ENCODE measurements around the gene TJAP1.
"Not testable (repeated sequence)": the region's sequence is repeated elsewhere in the genome, so short reads cannot be mapped to it uniquely, and the experiment has no call there.

DNA sequence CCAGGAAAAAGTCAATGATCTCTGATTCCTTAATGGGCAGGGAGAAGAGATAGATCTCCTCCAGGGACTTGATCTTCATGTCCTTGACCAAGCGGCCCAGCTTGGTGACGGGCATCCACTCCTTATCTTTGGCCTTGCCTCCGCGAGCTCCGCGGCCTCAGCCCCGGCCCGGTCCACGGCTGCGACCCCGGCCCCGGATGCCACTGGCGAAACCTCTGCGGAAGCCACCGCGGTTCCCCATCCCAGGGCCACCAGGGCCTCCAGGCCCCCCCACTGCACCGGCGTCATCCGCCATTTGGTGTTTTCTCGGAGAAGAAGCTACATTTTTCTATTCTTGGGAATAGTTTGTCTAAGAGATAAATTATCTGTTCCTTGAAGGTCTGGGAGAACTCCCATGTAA lies 62.0 kb downstream of the TJAP1 start:
- TF ChIP-seq, protein P1, sequence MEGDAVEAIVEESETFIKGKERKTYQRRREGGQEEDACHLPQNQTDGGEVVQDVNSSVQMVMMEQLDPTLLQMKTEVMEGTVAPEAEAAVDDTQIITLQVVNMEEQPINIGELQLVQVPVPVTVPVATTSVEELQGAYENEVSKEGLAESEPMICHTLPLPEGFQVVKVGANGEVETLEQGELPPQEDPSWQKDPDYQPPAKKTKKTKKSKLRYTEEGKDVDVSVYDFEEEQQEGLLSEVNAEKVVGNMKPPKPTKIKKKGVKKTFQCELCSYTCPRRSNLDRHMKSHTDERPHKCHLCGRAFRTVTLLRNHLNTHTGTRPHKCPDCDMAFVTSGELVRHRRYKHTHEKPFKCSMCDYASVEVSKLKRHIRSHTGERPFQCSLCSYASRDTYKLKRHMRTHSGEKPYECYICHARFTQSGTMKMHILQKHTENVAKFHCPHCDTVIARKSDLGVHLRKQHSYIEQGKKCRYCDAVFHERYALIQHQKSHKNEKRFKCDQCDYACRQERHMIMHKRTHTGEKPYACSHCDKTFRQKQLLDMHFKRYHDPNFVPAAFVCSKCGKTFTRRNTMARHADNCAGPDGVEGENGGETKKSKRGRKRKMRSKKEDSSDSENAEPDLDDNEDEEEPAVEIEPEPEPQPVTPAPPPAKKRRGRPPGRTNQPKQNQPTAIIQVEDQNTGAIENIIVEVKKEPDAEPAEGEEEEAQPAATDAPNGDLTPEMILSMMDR (optimal IDR thresholded peaks at IDR 0.05 in 1 of 3, IDR thresholded peaks at IDR 0.05 in 1 of 3, conservative IDR thresholded peaks at IDR 0.05 in 1 of 3; ENCODE audit: extremely low read depth in 1 of 3, insufficient read depth in 2 of 3, low read length in 3 of 3): not testable (repeated sequence)
- not testable (repeated sequence) for TF ChIP-seq EZH2 (IDR thresholded peaks at IDR 0.05; ENCODE audit: low read length)

All from keratinocyte (primary cell).